Left renal cortex interstitium (tissue), 4 donors: Measurements from ENCODE around the gene ROM1. TPM values are rescaled to one million over a fixed set of nuclear protein-coding genes. Genes with fewer than 3 reads are reported as not detected.
"Not testable (repeated sequence)": the region's sequence is repeated elsewhere in the genome, so short reads cannot be mapped to it uniquely, and the experiment has no call there.

Experiments used
- DNase-seq, 4 donors: peaks; one replicate each; pipeline ENCODE4 v3.0.0-alpha.2; 2013; ENCODE audit warnings: low read depth in 4 of 4, low spot score in 2 of 4, missing footprints in 1 of 4
- polyA plus RNA-seq, 4 donors: library from polyadenylated mRNA; unstranded; fragments of 120-200 nt; gene quantifications; one replicate each; pipeline ENCODE4 v1.2.1, GENCODE V29; 2013; ENCODE audit not compliant: insufficient read length in 4 of 4

The ROM1 gene
- polyA plus RNA-seq, 4 donors = 2.8 to 4.8 (median 4.0) TPM

- DNase-seq = no peak
Observed at GRCh38 chr11:62607714-62608113, 5.3 kb upstream of the ROM1 start.

GRCh38 chr11:62608776-62609175 is 4.3 kb upstream of the ROM1 start:
- DNase-seq = no peak

GRCh38 chr11:62610403-62610802 is 2.7 kb upstream of the ROM1 start:
- no peak for DNase-seq

GRCh38 chr11:62610814-62611704 is 2.0 kb upstream of the ROM1 start:
- no peak for DNase-seq

GRCh38 chr11:62611705-62612365 is 1.2 kb upstream of the ROM1 start:
- peak in 1 of 4 donors; percentile 24 for DNase-seq

- DNase-seq = no peak
Observed at GRCh38 chr11:62613291-62613778, 278 bp downstream of the ROM1 start.

GRCh38 chr11:62614275-62614674 is 1.2 kb downstream of the ROM1 start:
- no peak for DNase-seq

GRCh38 chr11:62615521-62615920 is 2.5 kb downstream of the ROM1 start:
- DNase-seq = no peak

GRCh38 chr11:62616957-62617356 is 3.9 kb downstream of the ROM1 start:
- DNase-seq = not testable (repeated sequence)

GRCh38 chr11:62621027-62621566 is 8.0 kb downstream of the ROM1 start:
- no peak for DNase-seq

- peak in 3 of 4 donors; percentile 68 to 92 (median 84) for DNase-seq
Observed at GRCh38 chr11:62621567-62622470, 8.8 kb downstream of the ROM1 start, which contains the start of gene B3GAT3. Gene B3GAT3 (minus strand): TSS chr11:62621986. CDS start chr11:62621947, 39 bp downstream.

GRCh38 chr11:62622476-62623089 is 9.5 kb downstream of the ROM1 start:
- DNase-seq = no peak

GRCh38 chr11:62627713-62628112 is 14.7 kb downstream of the ROM1 start:
- DNase-seq = no peak

- DNase-seq = no peak
Observed at GRCh38 chr11:62632492-62632891, 19.4 kb downstream of the ROM1 start.

- DNase-seq = no peak
Observed at GRCh38 chr11:62644220-62644619, 31.2 kb downstream of the ROM1 start.

GRCh38 chr11:62645671-62645945 is 32.6 kb downstream of the ROM1 start:
- DNase-seq = no peak

- peak; percentile 86 to 99 (median 96) for DNase-seq
Observed at GRCh38 chr11:62645946-62646824, 33.1 kb downstream of the ROM1 start, which contains the start of gene GANAB. Gene GANAB (minus strand): TSS chr11:62646613. CDS start chr11:62646599, 14 bp downstream.

GRCh38 chr11:62646825-62647608 is 34.0 kb downstream of the ROM1 start:
- DNase-seq = no peak
